Keratinocyte (primary cell): ENCODE measurements around the gene DEDD. TPM values are rescaled to one million over a fixed set of nuclear protein-coding genes. Genes with fewer than 3 reads are reported as not detected.
A peak's percentile ranks its signal among the peaks of the same experiment; 100 is the strongest.

ENCODE experiments used
- DNase-seq: peaks from one replicate; pipeline ENCODE4 v3.0.0-alpha.2; 2011; ENCODE audit warnings: low read depth, missing footprints, low spot score
- FAIRE-seq: peaks from 2 replicates; lab custom pipeline; 2011; peaks lifted over from hg19 to GRCh38; lab: Jason Lieb, UNC
- H2AFZ ChIP-seq: 2 replicates; pipeline ENCODE4 v1.6.0; 2012; ENCODE audit warnings: low read length, control low read depth, inconsistent platforms; ENCODE audit not compliant: control insufficient read depth
- H3K27ac ChIP-seq: 2 replicates; pipeline ENCODE4 v1.5.1; 2011; ENCODE audit warnings: low read length; ENCODE audit not compliant: control insufficient read depth, insufficient read depth
- H3K27me3 ChIP-seq: 3 replicates; pipeline ENCODE4 v1.6.0; 2011; ENCODE audit warnings: low read length; ENCODE audit not compliant: control insufficient read depth, insufficient read depth; ENCODE audit errors: extremely low read depth
- H3K36me3 ChIP-seq, 2 experiments: 2 replicates in 1 of 2; 3 replicates in 1 of 2; pipeline ENCODE4 v1.5.1; 2011; ENCODE audit warnings: low read length in 2 of 2, mild to moderate bottlenecking in 1 of 2; ENCODE audit not compliant: control insufficient read depth in 2 of 2, insufficient read depth in 2 of 2; ENCODE audit errors: extremely low read depth in 1 of 2
- H3K4me1 ChIP-seq: 3 replicates; pipeline ENCODE4 v1.5.1; 2011; ENCODE audit warnings: low read length; ENCODE audit not compliant: control insufficient read depth, insufficient read depth; ENCODE audit errors: extremely low read depth
- H3K4me2 ChIP-seq: 3 replicates; pipeline ENCODE4 v1.6.0; 2011; ENCODE audit warnings: low read depth, low read length; ENCODE audit not compliant: control insufficient read depth, insufficient read depth; ENCODE audit errors: extremely low read depth
- H3K4me3 ChIP-seq, 3 experiments: fragments of 200-600 bp in 1 of 3; sonication (generic) in 1 of 3; 2 replicates in 2 of 3; 3 replicates in 1 of 3; pipeline ENCODE4 v1.5.1; 2011 to 2016; ENCODE audit warnings: low read length in 3 of 3, mild to moderate bottlenecking in 3 of 3, control low read depth in 2 of 3, inconsistent platforms in 1 of 3, low read depth in 1 of 3, mixed read lengths in 1 of 3, mixed run types in 1 of 3, moderate library complexity in 1 of 3; ENCODE audit not compliant: control insufficient read depth in 2 of 3, insufficient read depth in 2 of 3; ENCODE audit errors: extremely low read depth in 1 of 3
- H3K79me2 ChIP-seq: 2 replicates; pipeline ENCODE4 v1.6.0; 2012; ENCODE audit warnings: low read length; ENCODE audit not compliant: control insufficient read depth, insufficient read depth
- H3K9ac ChIP-seq: 3 replicates; pipeline ENCODE4 v1.6.0; 2011; ENCODE audit warnings: low read length; ENCODE audit not compliant: control insufficient read depth, insufficient read depth; ENCODE audit errors: extremely low read depth
- H3K9me1 ChIP-seq: 3 replicates; pipeline ENCODE4 v1.6.0; 2011; ENCODE audit warnings: low read length; ENCODE audit not compliant: control insufficient read depth, insufficient read depth; ENCODE audit errors: extremely low read depth
- H3K9me3 ChIP-seq: 2 replicates; pipeline ENCODE4 v1.5.1; 2012; ENCODE audit warnings: low read depth, low read length; ENCODE audit not compliant: control insufficient read depth
- H4K20me1 ChIP-seq: 3 replicates; pipeline ENCODE4 v1.6.0; 2011; ENCODE audit warnings: low read length; ENCODE audit not compliant: control insufficient read depth, insufficient read depth; ENCODE audit errors: extremely low read depth
- CTCF ChIP-seq, 3 experiments: IDR thresholded peaks in 1 of 3; conservative IDR thresholded peaks in 1 of 3; optimal IDR thresholded peaks in 1 of 3; 2 replicates in 2 of 3; 3 replicates in 1 of 3; pipeline versions ENCODE3 to v1.5.1; 2011; ENCODE audit warnings: low read length in 3 of 3, mild to moderate bottlenecking in 3 of 3, moderate library complexity in 2 of 3, control low read depth in 1 of 3, inconsistent platforms in 1 of 3; ENCODE audit not compliant: insufficient read depth in 2 of 3; ENCODE audit errors: extremely low read depth in 1 of 3
- EZH2 ChIP-seq: IDR thresholded peaks from one replicate; pipeline ENCODE4 v1.6.1; 2012; ENCODE audit warnings: inconsistent platforms, mild to moderate bottlenecking, low read length, moderate library complexity
- dilution Hi-C: fragments of 300-500 bp; cut with MboI; formaldehyde crosslinking; loops from one replicate; pipeline ENCODE4 v1.7.0; 2020; ENCODE audit warnings: low sequenced_read_pairs; ENCODE audit not compliant: extremely low pct_ligation_motif_present
- polyA plus RNA-seq, 5 experiments: library from polyadenylated mRNA; depleted of rRNA in 3 of 5; stranded (reverse) in 3 of 5; stranded (forward) in 1 of 5; unstranded in 1 of 5; fragments of >200 nt; gene quantifications; 1 replicate in 1 of 5; 2 replicates in 3 of 5; 3 replicates in 1 of 5; pipeline versions ENCODE4 v1.2.1 to v1.2.3, GENCODE V29; 2011 to 2012; ENCODE audit warnings: missing spikeins in 2 of 5, low read depth in 1 of 5, low replicate concordance in 1 of 5

DEDD gene
- polyA plus RNA-seq, 1 donor (not counting 4 experiments of a cell fraction or from before 2014, with no cell fraction given): 33.0 TPM

- H3K27me3 ChIP-seq: no peaks in the 10 kb centered on the region
- no peak overlapping the region for H3K9ac ChIP-seq
- TF ChIP-seq CTCF (optimal IDR thresholded peaks at IDR 0.05 in 1 of 3, IDR thresholded peaks at IDR 0.05 in 1 of 3, conservative IDR thresholded peaks at IDR 0.05 in 1 of 3; ENCODE audit: extremely low read depth in 1 of 3, insufficient read depth in 2 of 3, low read length in 3 of 3) (no peak), EZH2 (no peak)
- H3K4me2 ChIP-seq: no peak overlapping the region
- no peaks in the 10 kb centered on the region for H3K9me3 ChIP-seq
- dilution Hi-C loops: no loop called here
- H3K27ac ChIP-seq: no peak overlapping the region
- H4K20me1 ChIP-seq: no peaks in the 10 kb centered on the region
- H3K36me3 ChIP-seq: peaks cover 1 to 2% of the 10 kb centered on the region in 2 experiments
- no peak overlapping the region for H2AFZ ChIP-seq
- H3K9me1 ChIP-seq: no peaks in the 10 kb centered on the region
- DNase-seq (no peak), FAIRE-seq (no peak)
- H3K4me1 ChIP-seq: peaks cover 49% of the 10 kb centered on the region
- H3K4me3 ChIP-seq: no peak overlapping the region
- H3K79me2 ChIP-seq: no peaks in the 10 kb centered on the region
Measured at GRCh38 chr1:161094481-161094880, 38.0 kb downstream of the DEDD start.

- TF ChIP-seq CTCF (optimal IDR thresholded peaks at IDR 0.05 in 1 of 3, IDR thresholded peaks at IDR 0.05 in 1 of 3, conservative IDR thresholded peaks at IDR 0.05 in 1 of 3; ENCODE audit: extremely low read depth in 1 of 3, insufficient read depth in 2 of 3, low read length in 3 of 3) (no peak), EZH2 (no peak)
- dilution Hi-C loops: no loop called here
- no peak overlapping the region for H3K9ac ChIP-seq
- H4K20me1 ChIP-seq: no peaks in the 10 kb centered on the region
- no peaks in the 10 kb centered on the region for H3K9me1 ChIP-seq
- DNase-seq (no peak), FAIRE-seq (peak; percentile 23)
- peak overlapping the region; percentile 71 for H3K27ac ChIP-seq
- no peaks in the 10 kb centered on the region for H3K27me3 ChIP-seq
- H2AFZ ChIP-seq: no peak overlapping the region
- H3K9me3 ChIP-seq: no peaks in the 10 kb centered on the region
- peak overlapping the region; percentile 42 for H3K4me2 ChIP-seq
- no peaks in the 10 kb centered on the region for H3K36me3 ChIP-seq
- no peaks in the 10 kb centered on the region for H3K79me2 ChIP-seq
- H3K4me1 ChIP-seq: peaks cover 51% of the 10 kb centered on the region
- no peak overlapping the region for H3K4me3 ChIP-seq
Measured at GRCh38 chr1:161092621-161093028, 39.8 kb downstream of the DEDD start.
